ENCODE results near the gene RNF44.

GRCh38 chr5:176526462-176526861 is 10.7 kb downstream of the RNF44 start:
- TF ChIP-seq CTCF (IDR thresholded peaks at IDR 0.05): no peak
- no peak for TF ChIP-seq POLR2A (IDR thresholded peaks at IDR 0.05)
